Neural progenitor cell (in vitro differentiated cells): ENCODE data around the gene CYFIP1. TPM values are rescaled to one million over a fixed set of nuclear protein-coding genes. Genes with fewer than 3 reads are reported as not detected.

Source experiments
- DNase-seq: peaks from one replicate; pipeline ENCODE4 v3.0.0-alpha.2; 2016; ENCODE audit warnings: low spot score
- H2AFZ ChIP-seq: fragments of 200-600 bp; sonication (generic); replicated peaks from 2 replicates; pipeline ENCODE4 v1.6.1; 2016; ENCODE audit warnings: antibody characterized with exemption
- H3F3A ChIP-seq: fragments of 200-600 bp; sonication (generic); 2 replicates; pipeline ENCODE4 v1.6.1; 2016; ENCODE audit warnings: antibody characterized with exemption, low read depth
- H3K27ac ChIP-seq: fragments of 200-600 bp; sonication (generic); 2 replicates; pipeline ENCODE4 v1.5.1; 2016; ENCODE audit warnings: mild to moderate bottlenecking
- H3K27me3 ChIP-seq: fragments of 200-600 bp; sonication (generic); 2 replicates; pipeline ENCODE4 v1.6.1; 2016; ENCODE audit warnings: mild to moderate bottlenecking, moderate library complexity
- H3K36me3 ChIP-seq: fragments of 200-600 bp; sonication (generic); 2 replicates; pipeline ENCODE4 v1.5.1; 2016
- H3K4me1 ChIP-seq: fragments of 200-600 bp; sonication (generic); 2 replicates; pipeline ENCODE4 v1.6.1; 2016; ENCODE audit warnings: mixed run types
- H3K4me2 ChIP-seq: fragments of 200-600 bp; sonication (generic); 2 replicates; pipeline ENCODE4 v1.6.1; 2016
- H3K4me3 ChIP-seq: fragments of 200-600 bp; sonication (generic); 2 replicates; pipeline ENCODE4 v1.5.1; 2016
- H3K79me2 ChIP-seq: fragments of 200-600 bp; sonication (generic); 2 replicates; pipeline ENCODE4 v1.6.1; 2016; ENCODE audit warnings: low read depth
- H3K9ac ChIP-seq: fragments of 200-600 bp; sonication (generic); 2 replicates; pipeline ENCODE4 v1.6.1; 2016
- H3K9me3 ChIP-seq: fragments of 200-600 bp; sonication (generic); 2 replicates; pipeline ENCODE4 v1.5.1; 2016; ENCODE audit warnings: low read depth
- H4K20me1 ChIP-seq: fragments of 200-600 bp; sonication (generic); 2 replicates; pipeline ENCODE4 v1.6.1; 2016; ENCODE audit warnings: low read depth
- H3K27ac Mint-ChIP-seq: 3 replicates; pipeline ENCODE4 v1.8.0; 2021; ENCODE audit warnings: mixed read lengths
- H3K27me3 Mint-ChIP-seq: 2 replicates; pipeline ENCODE4 v1.8.0; 2022; ENCODE audit warnings: low read depth, mild to moderate bottlenecking, inconsistent platforms, moderate library complexity, mixed read lengths; ENCODE audit not compliant: insufficient read depth
- H3K36me3 Mint-ChIP-seq: 3 replicates; pipeline ENCODE4 v1.8.0; 2021; ENCODE audit warnings: mixed read lengths
- H3K4me1 Mint-ChIP-seq: 3 replicates; pipeline ENCODE4 v1.8.0; 2021; ENCODE audit warnings: mixed read lengths
- H3K4me3 Mint-ChIP-seq: 3 replicates; pipeline ENCODE4 v1.8.0; 2021; ENCODE audit warnings: mild to moderate bottlenecking, moderate library complexity, mixed read lengths
- H3K9me3 Mint-ChIP-seq: 3 replicates; pipeline ENCODE4 v1.8.0; 2020; ENCODE audit warnings: mixed read lengths
- CTCF ChIP-seq: fragments of 200-600 bp; sonication (generic); IDR thresholded peaks from 2 replicates; pipeline ENCODE4 v1.5.1; 2017; ENCODE audit warnings: antibody characterized with exemption, mild to moderate bottlenecking
- EZH2 ChIP-seq: fragments of 200-600 bp; sonication (generic); IDR thresholded peaks from 2 replicates; pipeline ENCODE4 v1.6.1; 2017; ENCODE audit warnings: antibody characterized with exemption, mild to moderate bottlenecking, moderate library complexity
- EZH2phosphoT487 ChIP-seq: fragments of 200-600 bp; sonication (generic); IDR thresholded peaks from 2 replicates; pipeline ENCODE4 v1.6.1; 2017; ENCODE audit warnings: antibody characterized with exemption
- total RNA-seq: library from RNA; depleted of rRNA; stranded (reverse); fragments of >200 nt; gene quantifications from 2 replicates; pipeline ENCODE4 v1.2.3, GENCODE V29; 2015; ENCODE audit warnings: low replicate concordance

Gene CYFIP1
- total RNA-seq, 1 donor from 2014 or later: 94.6 TPM

GRCh38 chr15:22903427-22903826 is 76.7 kb downstream of the CYFIP1 start:
- H3K4me1 ChIP-seq: no peaks in the 10 kb centered on the region
- no peaks in the 10 kb centered on the region for H3K9me3 ChIP-seq
- Mint-ChIP-seq H3K4me1 (no peaks in the 10 kb centered on the region), H3K36me3 (peaks cover 19% of the 10 kb centered on the region), H3K9me3 (no peaks in the 10 kb centered on the region), H3K27me3 (peaks cover 5% of the 10 kb centered on the region), H3K4me3 (no peak overlapping the region), H3K27ac (no peak overlapping the region)
- H2AFZ ChIP-seq: no peak overlapping the region
- no peak for DNase-seq
- H3K9ac ChIP-seq: no peak overlapping the region
- no peaks in the 10 kb centered on the region for H3K27me3 ChIP-seq
- no peak overlapping the region for H3K4me3 ChIP-seq
- no peaks in the 10 kb centered on the region for H3K36me3 ChIP-seq
- H3K27ac ChIP-seq: no peak overlapping the region
- no peaks in the 10 kb centered on the region for H4K20me1 ChIP-seq
- H3F3A ChIP-seq: no peaks in the 10 kb centered on the region
- H3K79me2 ChIP-seq: no peaks in the 10 kb centered on the region
- H3K4me2 ChIP-seq: no peak overlapping the region
- TF ChIP-seq CTCF (no peak), EZH2phosphoT487 (no peak), EZH2 (no peak)

DNA sequence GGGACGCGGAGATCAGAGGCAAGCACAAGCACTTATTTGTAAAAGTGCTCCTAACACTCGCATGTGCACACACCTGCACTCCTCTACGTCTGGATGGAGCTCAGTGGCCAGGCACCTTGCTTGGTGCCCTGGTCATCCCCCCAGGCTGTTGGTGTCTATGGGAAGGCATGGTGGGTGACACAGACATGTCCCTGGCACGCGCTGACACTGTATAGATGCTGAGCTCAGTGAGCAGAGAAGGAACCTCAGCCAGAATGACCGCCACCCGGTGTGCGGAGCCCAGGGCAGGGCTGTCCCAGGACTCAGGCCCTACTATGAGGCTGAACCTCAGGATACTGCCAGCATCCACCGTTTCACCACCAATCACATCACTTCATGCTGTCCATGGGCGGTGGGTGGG is 77.2 kb downstream of the CYFIP1 start:
- Histone ChIP-seq H3K9me3 (no peaks in the 10 kb centered on the region), H3K9ac (no peak overlapping the region), H3K27ac (no peak overlapping the region), H3K27me3 (no peaks in the 10 kb centered on the region), H3K4me1 (no peaks in the 10 kb centered on the region), H3K36me3 (no peaks in the 10 kb centered on the region), H3F3A (no peaks in the 10 kb centered on the region), H3K4me3 (no peak overlapping the region), H4K20me1 (no peaks in the 10 kb centered on the region), H2AFZ (no peak overlapping the region), H3K4me2 (no peak overlapping the region), H3K79me2 (no peaks in the 10 kb centered on the region)
- Mint-ChIP-seq H3K27ac (no peak overlapping the region), H3K4me3 (no peak overlapping the region), H3K9me3 (no peaks in the 10 kb centered on the region), H3K27me3 (peaks cover 5% of the 10 kb centered on the region), H3K36me3 (peaks cover 17% of the 10 kb centered on the region), H3K4me1 (no peaks in the 10 kb centered on the region)
- TF ChIP-seq CTCF: no peak
- no peak for TF ChIP-seq EZH2phosphoT487
- no peak for TF ChIP-seq EZH2
- no peak for DNase-seq

DNA sequence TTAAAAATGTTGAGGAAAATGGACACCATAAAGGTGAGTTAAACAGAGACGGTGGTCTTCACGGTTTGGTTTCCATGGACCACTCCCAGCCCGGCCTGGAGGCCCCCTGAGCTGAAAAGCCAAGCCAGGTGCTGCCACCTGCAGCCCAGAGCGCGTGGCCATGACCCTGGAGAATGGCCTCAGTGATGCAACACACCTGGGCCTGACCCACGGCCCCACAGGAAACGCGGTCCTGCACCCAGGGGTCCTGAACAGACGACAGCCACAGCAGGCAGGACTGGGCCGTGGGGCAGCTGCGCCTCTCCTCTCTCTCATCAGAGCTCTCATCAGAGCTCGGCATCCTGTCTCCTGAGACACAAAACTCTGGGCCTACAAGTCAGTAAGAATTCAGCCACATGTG is 77.6 kb downstream of the CYFIP1 start:
- Histone ChIP-seq H3K4me1 (no peaks in the 10 kb centered on the region), H3K27me3 (no peaks in the 10 kb centered on the region), H3K4me2 (no peak overlapping the region), H3K79me2 (no peaks in the 10 kb centered on the region), H3K4me3 (no peak overlapping the region), H3K9ac (no peak overlapping the region), H3F3A (no peaks in the 10 kb centered on the region), H3K9me3 (no peaks in the 10 kb centered on the region), H3K27ac (no peak overlapping the region), H2AFZ (no peak overlapping the region), H4K20me1 (no peaks in the 10 kb centered on the region), H3K36me3 (no peaks in the 10 kb centered on the region)
- H3K4me3 Mint-ChIP-seq: no peak overlapping the region
- peaks cover 5% of the 10 kb centered on the region for H3K27me3 Mint-ChIP-seq
- H3K9me3 Mint-ChIP-seq: no peaks in the 10 kb centered on the region
- TF ChIP-seq EZH2phosphoT487 (no peak), CTCF (no peak)
- H3K4me1 Mint-ChIP-seq: no peaks in the 10 kb centered on the region
- peaks cover 17% of the 10 kb centered on the region for H3K36me3 Mint-ChIP-seq
- no peak overlapping the region for H3K27ac Mint-ChIP-seq
- DNase-seq: no peak

- Histone ChIP-seq H3K9ac (no peak overlapping the region), H3F3A (no peaks in the 10 kb centered on the region), H3K27ac (no peak overlapping the region), H4K20me1 (no peaks in the 10 kb centered on the region), H3K9me3 (no peaks in the 10 kb centered on the region), H2AFZ (no peak overlapping the region), H3K4me3 (no peak overlapping the region), H3K79me2 (no peaks in the 10 kb centered on the region), H3K27me3 (no peaks in the 10 kb centered on the region), H3K4me2 (no peak overlapping the region), H3K36me3 (no peaks in the 10 kb centered on the region), H3K4me1 (no peaks in the 10 kb centered on the region)
- peaks cover 5% of the 10 kb centered on the region for H3K27me3 Mint-ChIP-seq
- H3K4me3 Mint-ChIP-seq: no peak overlapping the region
- no peak overlapping the region for H3K27ac Mint-ChIP-seq
- DNase-seq: no peak
- H3K4me1 Mint-ChIP-seq: no peaks in the 10 kb centered on the region
- peaks cover 17% of the 10 kb centered on the region for H3K36me3 Mint-ChIP-seq
- H3K9me3 Mint-ChIP-seq: no peaks in the 10 kb centered on the region
- TF ChIP-seq CTCF (no peak), EZH2 (no peak), EZH2phosphoT487 (no peak)
Measured at GRCh38 chr15:22902046-22902445, 78.1 kb downstream of the CYFIP1 start.
